ENCODE measurements around the gene ACLY. TPM values are rescaled to one million over a fixed set of nuclear protein-coding genes. Genes with fewer than 3 reads are reported as not detected.

Gene ACLY
- total and polyA plus RNA-seq, 12 donors: 12.1 to 42.2 (median 25.2) TPM

- WGBS, 2 donors: 82 to 92% methylated on average over 11 of the region's 11 CpGs
- TF ChIP-seq, protein P1, sequence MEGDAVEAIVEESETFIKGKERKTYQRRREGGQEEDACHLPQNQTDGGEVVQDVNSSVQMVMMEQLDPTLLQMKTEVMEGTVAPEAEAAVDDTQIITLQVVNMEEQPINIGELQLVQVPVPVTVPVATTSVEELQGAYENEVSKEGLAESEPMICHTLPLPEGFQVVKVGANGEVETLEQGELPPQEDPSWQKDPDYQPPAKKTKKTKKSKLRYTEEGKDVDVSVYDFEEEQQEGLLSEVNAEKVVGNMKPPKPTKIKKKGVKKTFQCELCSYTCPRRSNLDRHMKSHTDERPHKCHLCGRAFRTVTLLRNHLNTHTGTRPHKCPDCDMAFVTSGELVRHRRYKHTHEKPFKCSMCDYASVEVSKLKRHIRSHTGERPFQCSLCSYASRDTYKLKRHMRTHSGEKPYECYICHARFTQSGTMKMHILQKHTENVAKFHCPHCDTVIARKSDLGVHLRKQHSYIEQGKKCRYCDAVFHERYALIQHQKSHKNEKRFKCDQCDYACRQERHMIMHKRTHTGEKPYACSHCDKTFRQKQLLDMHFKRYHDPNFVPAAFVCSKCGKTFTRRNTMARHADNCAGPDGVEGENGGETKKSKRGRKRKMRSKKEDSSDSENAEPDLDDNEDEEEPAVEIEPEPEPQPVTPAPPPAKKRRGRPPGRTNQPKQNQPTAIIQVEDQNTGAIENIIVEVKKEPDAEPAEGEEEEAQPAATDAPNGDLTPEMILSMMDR (IDR thresholded peaks at IDR 0.05): no peak
- Histone ChIP-seq H3K27me3 (no peaks in the 10 kb centered on the region), H3K27ac (no peak overlapping the region), H3K36me3 (peaks cover 0 to 98% (median 66%) of the 10 kb centered on the region in 9 donors), H3K4me1 (peaks cover 0 to under 1% (median 0%) of the 10 kb centered on the region in 9 donors), H3K9me3 (no peaks in the 10 kb centered on the region), H3K4me3 (no peak overlapping the region)
- intact Hi-C loops (cut with DNase I): no loop called here
- ATAC-seq (no peak), DNase-seq (no peak)
These were observed 17.1 kb downstream of the ACLY start for GRCh38 chr17:41901646-41902045.

GRCh38 chr17:41896726-41897125 is 22.0 kb downstream of the ACLY start:
- ATAC-seq (no peak), DNase-seq (no peak)
- Histone ChIP-seq H3K27ac (no peak overlapping the region), H3K4me3 (peak overlapping the region in 1 of 10 donors; percentile 3), H3K27me3 (no peaks in the 10 kb centered on the region), H3K36me3 (peaks cover 0 to 100% (median 62%) of the 10 kb centered on the region in 9 donors), H3K4me1 (peaks cover 0 to 16% (median 6%) of the 10 kb centered on the region in 9 donors), H3K9me3 (no peaks in the 10 kb centered on the region)
- 90 to 94% methylated on average over 6 of the region's 6 CpGs for WGBS, 2 donors
- TF ChIP-seq, protein P1 (IDR thresholded peaks at IDR 0.05): no peak
- intact Hi-C loops (cut with DNase I): no loop called here

GRCh38 chr17:41895617-41896016 is 23.1 kb downstream of the ACLY start:
- intact Hi-C loops (cut with DNase I): no loop called here
- peak in 1 of 2 donors; percentile 36 for DNase-seq
- H3K9me3 ChIP-seq: no peaks in the 10 kb centered on the region
- peaks cover 0 to 100% (median 61%) of the 10 kb centered on the region in 9 donors for H3K36me3 ChIP-seq
- 67 to 71% methylated on average over 5 of the region's 5 CpGs for WGBS, 2 donors
- no peaks in the 10 kb centered on the region for H3K27me3 ChIP-seq
- peaks cover 0 to 16% (median 6%) of the 10 kb centered on the region in 9 donors for H3K4me1 ChIP-seq
- no peak overlapping the region for H3K4me3 ChIP-seq
- TF ChIP-seq, protein P1 (IDR thresholded peaks at IDR 0.05): no peak
- peak; percentile 54 to 85 (median 78) for ATAC-seq
- peak overlapping the region in 8 of 10 donors; percentile 10 to 68 (median 56) for H3K27ac ChIP-seq

GRCh38 chr17:41894791-41895331 is 23.9 kb downstream of the ACLY start:
- 57 to 60% methylated on average over 7 of the region's 7 CpGs for WGBS, 2 donors
- no peak overlapping the region for H3K4me3 ChIP-seq
- H3K27me3 ChIP-seq: no peaks in the 10 kb centered on the region
- H3K9me3 ChIP-seq: no peaks in the 10 kb centered on the region
- peaks cover 0 to 100% (median 60%) of the 10 kb centered on the region in 9 donors for H3K36me3 ChIP-seq
- intact Hi-C loops (cut with DNase I): no loop called here
- peak; percentile 46 to 79 (median 53) for ATAC-seq
- no peak for DNase-seq
- peak overlapping the region in 9 of 10 donors; percentile 10 to 68 (median 55) for H3K27ac ChIP-seq
- H3K4me1 ChIP-seq: peaks cover 0 to 16% (median 6%) of the 10 kb centered on the region in 9 donors
- TF ChIP-seq, protein P1 (IDR thresholded peaks at IDR 0.05): no peak

Data from heart right ventricle (tissue), 16 donors.